Measurements from ENCODE around the gene BACH2. TPM values are rescaled to one million over a fixed set of nuclear protein-coding genes. Genes with fewer than 3 reads are reported as not detected.

The BACH2 gene
- polyA plus RNA-seq, 5 donors, result 6.4 to 10.0 (median 7.7) TPM

- no peak for DNase-seq
Measured at GRCh38 chr6:90303039-90303438, 6.4 kb upstream of the BACH2 start.

DNA sequence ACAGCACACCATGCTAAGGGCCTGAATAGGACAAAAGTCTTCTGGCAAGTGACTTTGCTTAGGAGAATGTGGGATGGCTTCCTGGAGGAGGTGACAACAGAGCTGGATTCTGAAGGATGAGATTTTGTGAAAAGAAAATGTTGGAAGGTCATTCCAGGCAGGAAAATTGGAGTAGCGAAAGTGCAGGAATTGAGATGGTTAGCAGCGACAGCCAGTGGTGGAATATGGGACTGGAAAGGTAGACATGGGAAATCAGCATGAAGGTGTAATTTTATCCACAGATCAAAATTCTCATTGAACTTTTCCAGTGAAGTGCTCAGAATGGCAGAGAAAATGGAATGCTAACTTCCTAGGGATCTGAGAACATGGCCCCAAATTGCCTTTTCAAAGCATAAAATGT, 5.7 kb upstream of the BACH2 start:
- no peak for DNase-seq

- no peak for DNase-seq
Measured at GRCh38 chr6:90301816-90302215, 5.2 kb upstream of the BACH2 start.

DNA sequence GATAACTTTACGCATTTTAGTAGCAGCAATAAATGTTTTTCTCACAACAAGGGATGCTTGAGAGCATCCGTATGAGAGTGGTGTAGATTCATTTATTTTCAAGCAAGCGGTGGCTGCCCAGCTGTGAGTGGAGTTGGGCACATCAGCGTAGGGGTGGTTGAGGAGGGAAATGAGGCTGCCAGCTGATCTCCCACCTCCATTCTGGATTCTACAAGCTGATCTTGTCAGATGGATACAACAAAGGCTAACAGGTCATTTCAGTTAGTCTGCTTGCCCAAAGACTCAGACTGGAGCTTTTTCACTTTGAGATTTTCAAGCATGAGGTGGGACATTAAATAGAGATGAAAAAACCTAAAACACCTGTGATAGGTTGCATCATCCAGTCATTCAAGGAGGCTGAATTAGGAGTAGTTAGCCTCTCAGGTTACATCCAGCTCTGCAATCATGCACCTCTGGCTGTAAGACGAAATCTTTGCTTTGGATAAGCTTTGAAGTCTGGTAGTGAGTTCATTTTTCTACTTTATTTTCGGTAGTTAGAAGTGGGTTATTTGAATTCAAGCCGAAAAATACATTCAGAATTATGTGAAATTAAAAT, 1.9 kb upstream of the BACH2 start:
- DNase-seq, result no peak

- DNase-seq, result no peak
Measured at GRCh38 chr6:90297867-90298381, 1.3 kb upstream of the BACH2 start.

DNA sequence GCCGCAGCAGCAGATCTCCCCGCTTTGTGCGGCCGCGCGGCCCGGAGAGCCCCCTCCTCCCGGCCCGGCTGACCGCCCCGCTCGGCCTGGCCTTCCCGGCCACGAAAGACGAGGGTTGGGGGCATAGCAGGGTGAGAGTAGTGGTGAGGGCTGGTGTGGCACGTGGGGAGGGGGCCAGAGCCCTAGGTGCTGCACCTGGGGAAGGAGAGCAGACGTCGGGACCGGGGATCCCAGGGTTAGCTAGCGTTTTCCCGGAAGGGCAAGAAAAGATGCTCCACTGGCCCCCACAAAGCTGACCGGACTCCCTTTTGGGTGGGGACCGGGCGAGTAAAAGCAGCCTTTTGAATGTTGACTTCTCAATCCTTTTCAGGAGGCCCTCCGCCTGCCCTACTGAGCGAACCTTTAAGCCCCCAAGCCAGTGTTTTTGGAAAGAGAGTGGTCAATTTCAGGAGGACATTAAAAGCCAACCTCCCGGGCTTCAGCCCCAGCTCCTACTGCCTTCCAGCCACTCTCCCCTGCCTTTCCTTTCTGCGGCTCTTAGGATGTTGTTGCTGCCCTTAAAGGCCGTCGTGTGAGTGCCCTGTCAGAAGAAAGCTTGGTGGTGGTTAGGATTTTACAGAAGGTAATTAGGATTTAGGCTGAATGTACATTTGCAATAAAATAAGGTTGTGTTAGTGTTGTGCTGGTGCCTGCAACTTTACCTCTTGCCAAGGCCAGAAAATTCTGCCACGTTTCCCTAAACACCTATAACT, 648 bp upstream of the BACH2 start:
- no peak for DNase-seq

DNA sequence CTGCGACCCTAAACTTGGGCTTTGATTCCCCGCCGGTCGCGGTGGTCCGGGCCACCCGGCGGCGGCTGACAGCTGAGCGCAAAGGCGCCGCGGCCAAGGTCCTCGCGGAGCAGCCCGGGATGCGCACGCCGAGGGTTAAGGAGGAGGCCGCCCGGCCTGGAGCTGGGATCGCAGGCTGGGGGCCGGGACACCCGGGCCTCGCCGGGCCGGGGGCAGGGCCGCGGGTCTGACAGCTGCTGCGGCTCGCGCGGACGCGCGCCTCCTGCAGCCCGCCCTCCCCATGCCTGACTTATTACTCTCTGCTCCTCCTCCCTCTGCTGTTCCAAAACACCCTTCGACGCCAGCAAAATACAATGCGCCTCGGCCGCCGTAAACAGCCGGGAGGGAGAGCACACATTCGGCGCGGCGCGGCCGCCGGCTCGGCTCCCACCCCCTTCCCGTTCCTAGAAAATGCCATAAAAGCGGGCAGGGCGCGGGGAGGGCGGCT, 746 bp downstream of the BACH2 start:
- peak; percentile 84 to 86 for DNase-seq

DNA sequence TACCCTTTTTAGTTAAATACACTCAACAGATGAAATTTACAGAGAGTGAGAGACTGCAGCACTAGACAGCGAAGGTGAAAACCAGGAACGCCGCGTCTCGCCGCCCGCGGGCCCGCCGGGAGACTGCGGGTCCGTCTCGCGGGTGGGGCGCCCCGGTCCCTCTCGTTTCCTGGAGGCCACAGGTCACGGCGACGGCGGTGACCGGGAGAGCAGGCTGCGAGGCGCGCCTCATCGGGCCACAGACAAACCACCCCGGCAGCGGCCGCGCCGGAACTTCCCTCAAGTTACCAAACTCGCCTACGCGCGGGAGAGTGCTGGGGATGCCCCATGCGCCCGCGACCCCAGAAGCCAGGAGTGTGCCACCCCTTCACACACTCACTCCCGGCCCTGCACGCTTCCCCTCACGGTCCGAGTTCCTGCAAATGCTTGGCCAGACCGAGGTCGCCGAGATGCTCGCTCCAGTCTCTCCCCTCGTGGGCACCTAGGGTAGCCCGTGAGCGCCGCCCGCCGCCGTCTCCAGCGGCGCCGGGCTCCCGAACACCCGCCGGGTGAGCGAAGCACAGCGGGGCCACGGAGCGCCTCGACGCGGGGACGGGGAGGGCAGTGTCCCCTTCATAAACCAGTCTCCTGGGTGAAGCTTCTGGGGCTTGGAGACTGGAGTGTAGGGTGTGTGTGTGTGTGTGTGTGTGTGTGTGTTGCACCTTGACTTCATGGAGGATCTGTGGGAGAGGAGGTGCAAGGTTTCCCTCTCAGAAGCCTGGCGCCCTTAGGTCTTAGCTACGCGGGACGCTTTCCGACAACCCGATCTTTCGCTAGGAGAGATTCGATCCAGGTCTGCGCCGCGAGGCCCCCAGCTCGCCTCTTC, 1.4 kb downstream of the BACH2 start:
- peak in 1 of 2 donors; percentile 57 for DNase-seq

GRCh38 chr6:90294614-90294988, 2.0 kb downstream of the BACH2 start:
- DNase-seq, result no peak

- DNase-seq, result no peak
Measured at GRCh38 chr6:90294008-90294511, 2.6 kb downstream of the BACH2 start.

- no peak for DNase-seq
Measured at GRCh38 chr6:90293319-90293953, 3.2 kb downstream of the BACH2 start.

DNA sequence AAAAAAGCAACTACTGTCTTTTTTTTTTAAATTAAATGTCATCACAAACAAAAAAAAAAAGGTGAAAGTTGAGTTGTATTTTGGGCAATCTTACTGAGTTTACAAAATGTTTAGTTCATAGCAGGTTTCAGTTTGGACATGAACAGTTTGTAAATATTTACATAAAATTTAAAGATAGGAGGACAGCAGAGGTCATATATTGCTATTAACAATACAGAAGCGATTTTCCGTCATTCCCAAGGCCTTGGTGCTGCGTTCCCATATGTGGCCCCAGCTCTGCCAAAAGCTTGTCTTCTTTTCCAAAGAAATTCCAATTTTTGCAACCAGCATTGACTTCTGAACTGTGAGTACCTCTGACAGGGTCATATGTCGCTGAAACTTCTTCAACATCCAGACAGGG, 5.1 kb downstream of the BACH2 start:
- no peak for DNase-seq

DNA sequence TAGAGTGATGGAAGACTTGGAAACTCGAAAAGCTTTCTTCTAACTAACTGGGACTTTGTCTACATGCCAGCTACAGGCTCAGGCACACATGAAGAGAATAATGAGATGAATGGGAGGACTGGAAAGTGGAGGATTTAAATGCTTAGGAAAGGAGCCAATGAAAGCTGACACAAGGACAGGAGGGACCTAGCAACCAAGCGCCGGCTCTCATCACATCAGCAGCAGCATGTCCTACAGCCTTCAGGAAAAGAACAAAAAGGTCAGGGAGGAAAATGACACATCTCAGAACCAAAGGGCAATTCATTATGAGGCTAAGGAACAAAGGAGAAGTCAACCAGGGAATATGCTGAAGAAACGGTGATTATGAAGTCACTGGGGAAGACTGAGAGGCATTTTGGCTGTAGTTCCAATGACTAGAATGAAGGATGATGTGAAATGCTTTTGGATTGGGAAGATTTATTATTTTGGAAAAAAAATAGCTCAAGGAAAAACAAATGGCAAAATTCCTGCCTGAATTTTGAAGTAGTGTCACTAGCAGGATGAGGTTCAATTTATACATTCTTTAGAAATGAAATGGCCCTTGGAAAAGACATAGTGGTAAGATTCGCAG, 5.7 kb downstream of the BACH2 start:
- no peak for DNase-seq

GRCh38 chr6:90289902-90290301, 6.7 kb downstream of the BACH2 start:
- no peak for DNase-seq

DNA sequence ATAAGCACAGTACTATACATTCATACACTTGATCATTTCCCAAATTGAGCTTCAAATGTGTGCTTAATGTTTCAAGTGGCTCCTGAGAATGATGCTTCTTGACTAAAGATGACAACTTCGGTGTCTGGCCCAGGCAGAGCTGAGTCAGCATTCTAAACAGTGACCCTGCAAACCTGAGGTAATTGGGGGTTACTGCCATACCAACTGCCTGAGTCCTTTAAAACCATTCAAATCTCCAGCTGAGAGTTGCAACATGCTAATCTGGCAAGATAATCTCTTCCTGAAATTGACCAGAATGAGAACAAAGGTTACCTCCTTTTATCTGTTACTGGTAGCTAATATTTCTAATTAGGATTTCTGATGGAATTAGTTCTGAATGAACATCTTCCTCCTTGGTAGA, 8.2 kb downstream of the BACH2 start:
- DNase-seq, result no peak

GRCh38 chr6:90286884-90287488, 9.7 kb downstream of the BACH2 start:
- DNase-seq, result no peak

DNA sequence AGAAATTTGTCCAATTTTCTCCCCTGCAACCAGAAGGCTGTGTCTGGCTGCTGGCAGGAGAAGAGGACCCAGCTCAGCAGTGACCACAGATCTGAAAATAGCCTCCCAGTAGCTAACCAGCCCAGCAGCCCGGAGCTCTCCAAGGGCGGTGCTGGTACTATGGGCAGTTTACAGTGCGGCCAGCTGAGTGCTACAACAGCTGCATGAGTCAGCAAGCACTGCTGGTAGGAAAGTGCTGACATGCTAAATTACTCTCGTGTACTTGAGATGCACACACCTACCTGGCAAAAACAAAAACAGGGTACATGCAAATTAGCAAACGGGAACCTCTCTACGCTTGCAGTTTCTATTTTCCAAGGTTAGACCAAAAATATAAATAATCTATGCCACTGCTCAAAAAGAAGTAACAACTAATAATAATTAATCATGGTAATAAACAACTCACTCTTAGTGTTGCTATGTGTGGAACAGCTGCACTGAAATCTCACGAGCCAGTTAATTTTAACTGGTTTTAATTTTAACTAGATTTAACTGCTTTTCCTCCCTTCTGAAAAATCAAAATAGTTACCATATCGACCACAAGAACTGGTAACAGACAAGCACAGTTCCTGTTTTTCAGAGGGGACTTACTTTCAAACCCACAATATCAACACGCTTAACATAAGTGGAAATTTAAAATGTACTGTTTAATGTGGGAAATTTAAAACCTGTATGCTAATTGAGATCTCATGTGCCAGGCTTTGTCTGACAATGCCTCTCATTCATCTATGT, 10.8 kb downstream of the BACH2 start:
- peak; percentile 64 to 68 for DNase-seq

DNA sequence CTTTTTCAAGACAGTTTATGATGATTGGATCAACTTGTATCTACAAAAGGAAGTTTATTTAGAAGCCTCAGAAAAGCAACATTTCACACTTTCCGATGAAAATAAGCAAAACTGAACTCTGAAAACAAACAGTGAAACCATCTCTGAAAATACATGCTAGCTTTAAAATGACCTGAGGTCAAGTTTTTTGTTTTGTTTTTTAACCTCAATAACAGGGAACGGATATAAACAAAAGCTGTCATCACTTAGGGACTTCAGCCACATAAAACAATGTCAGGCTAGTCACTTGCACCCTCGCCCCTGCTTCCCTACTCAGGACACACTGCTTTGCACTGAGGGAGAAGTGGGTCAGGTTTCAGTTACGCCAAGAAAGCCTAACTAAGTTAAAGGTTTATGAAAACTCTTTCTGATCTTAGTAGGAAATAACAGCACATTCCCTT, 11.6 kb downstream of the BACH2 start:
- no peak for DNase-seq

GRCh38 chr6:90284236-90285041, 12.2 kb downstream of the BACH2 start:
- DNase-seq, result no peak
